NB4 (cell line): Measurements from ENCODE around the gene ZBTB7B.

Experiments
- CTCF ChIP-seq: IDR thresholded peaks from one replicate; pipeline ENCODE4 v1.5.1; 2012; ENCODE audit warnings: low read depth, low read length
- MAX ChIP-seq: IDR thresholded peaks from 2 replicates; pipeline ENCODE4 v1.6.1; 2011; ENCODE audit warnings: low read depth, low read length
- MYC ChIP-seq: IDR thresholded peaks from 2 replicates; pipeline ENCODE4 v1.6.1; 2011; ENCODE audit warnings: low read depth, low read length
- POLR2A ChIP-seq: IDR thresholded peaks from 2 replicates; pipeline ENCODE4 v1.6.1; 2011; ENCODE audit warnings: mild to moderate bottlenecking; ENCODE audit not compliant: insufficient read length; ENCODE audit errors: extremely low read depth

GRCh38 chr1:154962795-154963330 is 39.7 kb upstream of the ZBTB7B start:
- no peak for TF ChIP-seq POLR2A
- TF ChIP-seq CTCF = no peak
- no peak for TF ChIP-seq MAX
- TF ChIP-seq MYC = no peak
